ENCODE results near the gene MBOAT2.

DNA sequence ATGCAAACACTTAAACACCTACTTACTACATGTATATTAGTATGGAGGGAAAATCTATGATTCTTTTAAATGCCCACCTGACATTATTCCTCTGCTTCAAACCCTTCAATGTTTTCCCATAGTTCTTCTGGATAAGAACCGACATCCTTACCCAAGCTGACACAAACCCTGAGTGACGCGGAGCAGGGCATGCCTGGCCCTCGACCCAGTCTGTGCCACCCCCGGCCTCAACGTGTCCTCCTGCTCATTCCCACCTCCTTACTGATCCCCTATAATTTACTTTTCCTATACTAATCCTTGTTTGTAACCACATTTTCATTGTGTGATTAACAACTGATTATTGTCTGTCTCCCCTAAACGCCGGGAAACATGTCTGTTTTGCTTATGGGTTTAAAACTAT is 183.5 kb downstream of the MBOAT2 start:
- TF ChIP-seq TARDBP (CRISPR knock-in tag; IDR thresholded peaks at IDR 0.05) (no peak), JUN (CRISPR knock-in tag; IDR thresholded peaks at IDR 0.05) (no peak), ZBTB3 (CRISPR knock-in tag; IDR thresholded peaks at IDR 0.05; ENCODE audit: borderline replicate concordance, low read depth) (no peak), CTCF (CRISPR knock-in tag; IDR thresholded peaks at IDR 0.05) (no peak), SATB2 (CRISPR knock-in tag; IDR thresholded peaks at IDR 0.05) (no peak), ERF (CRISPR knock-in tag; IDR thresholded peaks at IDR 0.05) (no peak), ZBTB7A (CRISPR knock-in tag; IDR thresholded peaks at IDR 0.05) (no peak)

Measured in HepG2 (cell line).